Astrocyte of the spinal cord (primary cell): ENCODE measurements around the gene USP47.

Experiments
- DNase-seq: peaks from one replicate; pipeline ENCODE4 v3.0.0; 2011; ENCODE audit warnings: low read depth, low spot score
- H3K4me3 ChIP-seq: 2 replicates; pipeline ENCODE4 v1.5.1; 2011; ENCODE audit warnings: low read depth, mild to moderate bottlenecking, low read length, moderate library complexity
- in situ Hi-C: cut with HindIII; loops from 2 replicates; pipeline ENCODE4 v1.10.0; 2017; ENCODE audit warnings: low sequenced_read_pairs
- TF ChIP-seq, protein P1 (sequence below): IDR thresholded peaks from 2 replicates; pipeline ENCODE4 v1.5.1; 2012; ENCODE audit warnings: low read depth, mild to moderate bottlenecking, low read length, inconsistent platforms

Gene USP47, protein sequence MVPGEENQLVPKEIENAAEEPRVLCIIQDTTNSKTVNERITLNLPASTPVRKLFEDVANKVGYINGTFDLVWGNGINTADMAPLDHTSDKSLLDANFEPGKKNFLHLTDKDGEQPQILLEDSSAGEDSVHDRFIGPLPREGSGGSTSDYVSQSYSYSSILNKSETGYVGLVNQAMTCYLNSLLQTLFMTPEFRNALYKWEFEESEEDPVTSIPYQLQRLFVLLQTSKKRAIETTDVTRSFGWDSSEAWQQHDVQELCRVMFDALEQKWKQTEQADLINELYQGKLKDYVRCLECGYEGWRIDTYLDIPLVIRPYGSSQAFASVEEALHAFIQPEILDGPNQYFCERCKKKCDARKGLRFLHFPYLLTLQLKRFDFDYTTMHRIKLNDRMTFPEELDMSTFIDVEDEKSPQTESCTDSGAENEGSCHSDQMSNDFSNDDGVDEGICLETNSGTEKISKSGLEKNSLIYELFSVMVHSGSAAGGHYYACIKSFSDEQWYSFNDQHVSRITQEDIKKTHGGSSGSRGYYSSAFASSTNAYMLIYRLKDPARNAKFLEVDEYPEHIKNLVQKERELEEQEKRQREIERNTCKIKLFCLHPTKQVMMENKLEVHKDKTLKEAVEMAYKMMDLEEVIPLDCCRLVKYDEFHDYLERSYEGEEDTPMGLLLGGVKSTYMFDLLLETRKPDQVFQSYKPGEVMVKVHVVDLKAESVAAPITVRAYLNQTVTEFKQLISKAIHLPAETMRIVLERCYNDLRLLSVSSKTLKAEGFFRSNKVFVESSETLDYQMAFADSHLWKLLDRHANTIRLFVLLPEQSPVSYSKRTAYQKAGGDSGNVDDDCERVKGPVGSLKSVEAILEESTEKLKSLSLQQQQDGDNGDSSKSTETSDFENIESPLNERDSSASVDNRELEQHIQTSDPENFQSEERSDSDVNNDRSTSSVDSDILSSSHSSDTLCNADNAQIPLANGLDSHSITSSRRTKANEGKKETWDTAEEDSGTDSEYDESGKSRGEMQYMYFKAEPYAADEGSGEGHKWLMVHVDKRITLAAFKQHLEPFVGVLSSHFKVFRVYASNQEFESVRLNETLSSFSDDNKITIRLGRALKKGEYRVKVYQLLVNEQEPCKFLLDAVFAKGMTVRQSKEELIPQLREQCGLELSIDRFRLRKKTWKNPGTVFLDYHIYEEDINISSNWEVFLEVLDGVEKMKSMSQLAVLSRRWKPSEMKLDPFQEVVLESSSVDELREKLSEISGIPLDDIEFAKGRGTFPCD (N-terminal part only)

DNA sequence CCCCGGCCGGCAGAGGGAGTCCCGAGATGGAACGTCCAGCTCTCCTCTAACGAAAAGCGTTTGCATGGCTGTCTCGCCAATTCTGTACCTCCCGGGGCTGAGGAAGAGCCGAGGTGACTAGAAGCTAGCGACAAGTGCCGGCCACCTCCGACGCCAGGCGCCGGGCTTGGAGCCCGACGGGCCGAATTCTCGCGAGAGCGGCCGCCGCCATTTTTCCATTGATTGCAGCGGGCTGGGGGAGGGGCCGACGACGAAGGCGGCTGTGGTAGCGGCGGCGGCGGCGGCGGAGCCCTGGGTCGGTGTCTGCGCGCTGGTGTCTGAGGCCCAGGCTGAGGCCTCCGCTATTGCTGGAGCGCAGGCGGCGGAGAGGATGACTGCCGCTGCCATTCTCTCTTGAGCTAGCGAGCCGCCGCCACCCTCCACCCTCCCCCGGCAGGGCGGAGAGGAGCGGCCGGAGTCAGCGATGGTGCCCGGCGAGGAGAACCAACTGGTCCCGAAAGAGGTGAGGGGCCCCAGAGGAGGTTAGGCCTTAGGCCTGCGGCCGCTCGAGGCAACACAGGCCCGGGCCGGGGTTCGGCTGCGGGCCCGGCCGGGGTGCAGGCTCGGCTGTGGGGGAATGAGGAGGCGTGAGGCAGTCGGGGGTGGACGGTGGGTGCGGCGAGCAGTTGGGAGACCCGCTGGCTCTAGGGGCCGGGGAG is at the start of gene USP47:
TSS of gene USP47 (plus strand) at position 250 of the 698 bp plus-strand sequence. CDS start at position 464, 214 bp downstream.
- TF ChIP-seq, protein P1, sequence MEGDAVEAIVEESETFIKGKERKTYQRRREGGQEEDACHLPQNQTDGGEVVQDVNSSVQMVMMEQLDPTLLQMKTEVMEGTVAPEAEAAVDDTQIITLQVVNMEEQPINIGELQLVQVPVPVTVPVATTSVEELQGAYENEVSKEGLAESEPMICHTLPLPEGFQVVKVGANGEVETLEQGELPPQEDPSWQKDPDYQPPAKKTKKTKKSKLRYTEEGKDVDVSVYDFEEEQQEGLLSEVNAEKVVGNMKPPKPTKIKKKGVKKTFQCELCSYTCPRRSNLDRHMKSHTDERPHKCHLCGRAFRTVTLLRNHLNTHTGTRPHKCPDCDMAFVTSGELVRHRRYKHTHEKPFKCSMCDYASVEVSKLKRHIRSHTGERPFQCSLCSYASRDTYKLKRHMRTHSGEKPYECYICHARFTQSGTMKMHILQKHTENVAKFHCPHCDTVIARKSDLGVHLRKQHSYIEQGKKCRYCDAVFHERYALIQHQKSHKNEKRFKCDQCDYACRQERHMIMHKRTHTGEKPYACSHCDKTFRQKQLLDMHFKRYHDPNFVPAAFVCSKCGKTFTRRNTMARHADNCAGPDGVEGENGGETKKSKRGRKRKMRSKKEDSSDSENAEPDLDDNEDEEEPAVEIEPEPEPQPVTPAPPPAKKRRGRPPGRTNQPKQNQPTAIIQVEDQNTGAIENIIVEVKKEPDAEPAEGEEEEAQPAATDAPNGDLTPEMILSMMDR: peak; percentile 74
- in situ Hi-C loops: no loop called here
- DNase-seq: peak; percentile 87
- H3K4me3 ChIP-seq: peak within 1 kb of the TSS; percentile 76

DNA sequence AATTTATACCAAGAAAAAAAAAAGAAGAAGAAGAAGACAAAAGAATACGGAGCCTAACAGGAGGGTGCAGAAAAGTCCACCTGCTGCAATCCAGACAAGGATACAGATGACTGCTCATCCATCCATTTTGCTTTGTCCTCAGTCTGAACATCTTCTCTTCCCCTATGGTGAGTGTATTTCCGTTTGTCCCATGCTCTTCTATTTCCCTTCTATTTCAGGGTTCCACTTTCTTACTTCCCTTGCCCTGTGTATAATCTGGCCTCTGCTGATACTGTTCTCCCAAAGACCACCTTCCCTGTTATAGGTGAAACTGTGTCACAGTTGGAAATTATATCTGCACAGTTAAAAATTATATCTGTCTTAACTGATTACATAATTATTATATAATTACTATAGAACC is 48.7 kb upstream of the USP47 start:
- TF ChIP-seq, protein P1: no peak
- DNase-seq: no peak
- in situ Hi-C loops: no loop called here
- H3K4me3 ChIP-seq: no peak overlapping the region

DNA sequence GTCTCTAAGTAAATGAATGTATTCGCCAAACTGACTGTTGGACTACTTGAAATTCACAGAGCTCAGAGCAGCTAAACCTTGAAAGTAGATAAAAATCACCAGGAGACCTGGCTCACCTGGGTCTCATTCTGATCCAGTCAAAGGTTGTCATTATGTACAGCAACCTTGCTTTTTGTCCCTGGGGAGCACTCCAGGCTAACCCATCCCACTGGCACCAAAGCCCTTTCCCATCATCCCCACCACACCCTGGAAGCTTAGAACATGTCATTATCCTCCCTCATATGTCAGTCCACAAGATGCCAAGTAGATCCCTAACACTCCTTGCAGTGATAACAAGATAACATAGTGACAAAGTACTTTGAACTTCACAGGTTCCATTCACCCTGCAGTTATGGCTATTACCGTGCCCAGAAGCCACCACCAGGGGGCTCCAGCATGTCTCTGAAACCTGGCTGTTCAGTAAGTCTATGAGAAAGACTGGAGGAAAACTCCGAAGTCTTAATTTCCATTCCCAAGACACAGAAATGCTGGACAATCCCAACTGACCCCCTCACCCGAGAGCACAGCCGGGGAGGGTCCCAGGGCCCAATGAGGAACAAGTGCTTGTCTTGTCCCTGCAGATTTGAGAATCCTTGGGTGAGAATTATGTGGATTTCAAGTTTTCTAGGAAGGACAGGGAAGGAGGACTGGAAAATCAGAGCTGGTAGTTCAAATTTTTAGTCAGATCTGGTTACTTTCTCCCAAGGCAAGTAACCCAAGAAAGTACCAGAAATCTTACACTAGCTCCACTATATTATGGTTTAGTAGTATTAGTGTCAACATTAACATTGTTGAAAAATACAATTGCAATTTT is 43.0 kb upstream of the USP47 start:
- H3K4me3 ChIP-seq: no peak overlapping the region
- TF ChIP-seq, protein P1: peak; percentile 97
- in situ Hi-C loops: no loop called here
- peak; percentile 77 for DNase-seq

DNA sequence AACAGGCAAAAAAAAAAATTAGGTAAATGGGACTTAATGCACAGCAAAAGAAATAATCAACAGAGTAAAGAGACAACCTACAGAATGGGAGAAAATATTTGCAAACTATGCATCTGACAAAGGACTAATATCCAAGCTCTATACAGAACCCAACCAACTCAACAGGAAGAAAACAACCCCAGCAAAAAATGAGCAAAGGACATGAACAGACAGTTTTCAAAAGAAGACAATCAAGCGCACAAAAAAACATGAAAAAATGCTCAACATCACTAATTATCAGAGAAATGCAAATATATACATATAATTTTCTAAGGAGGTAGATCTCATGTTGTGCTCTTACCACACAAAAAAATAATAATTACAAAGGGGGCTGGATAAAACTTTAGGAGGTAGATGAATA is 36.5 kb upstream of the USP47 start:
- H3K4me3 ChIP-seq: no peak overlapping the region
- in situ Hi-C loops: no loop called here
- no peak for DNase-seq
- TF ChIP-seq, protein P1: no peak

DNA sequence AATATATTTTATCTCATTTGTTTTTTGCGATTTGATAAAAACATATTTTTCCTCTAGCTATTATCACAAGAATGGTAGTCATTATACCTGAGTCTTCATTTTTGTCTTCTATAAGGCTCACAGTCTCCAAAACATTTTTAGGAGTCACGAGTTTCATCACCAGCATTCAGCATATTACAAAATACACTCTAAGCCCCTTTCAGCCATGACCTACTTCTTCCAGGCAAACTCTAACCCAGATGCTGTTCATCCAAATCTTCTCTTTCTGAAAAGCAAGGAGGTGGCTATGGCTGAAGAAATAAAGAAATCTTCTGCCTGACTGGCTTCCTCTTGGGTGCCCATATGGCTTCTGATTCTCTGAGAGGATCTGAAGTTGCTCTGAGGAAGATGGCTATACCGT is 35.7 kb upstream of the USP47 start:
- in situ Hi-C loops: no loop called here
- no peak overlapping the region for H3K4me3 ChIP-seq
- DNase-seq: no peak
- TF ChIP-seq, protein P1: no peak
